GM21360 (cell line): ENCODE results near the gene CASS4.
A peak's percentile ranks its signal among the peaks of the same experiment; 100 is the strongest.
"Not testable (repeated sequence)": the region's sequence is repeated elsewhere in the genome, so short reads cannot be mapped to it uniquely, and the experiment has no call there.

Source experiments
- ATAC-seq: cut with Tn5 transposase; IDR thresholded peaks from one replicate; pipeline ENCODE4 v1.9.1; 2021; ENCODE audit warnings: mild to moderate bottlenecking, moderate library complexity; ENCODE audit not compliant: unreplicated experiment

The CASS4 gene

GRCh38 chr20:56392132-56392880 lies 19.8 kb upstream of the CASS4 start, which contains the start of the genes AURKA and CSTF1:
Gene AURKA, minus strand, starts transcription at chr20:56392215. Its CDS starts 4,018 bp downstream, at chr20:56388197.
Gene CSTF1, plus strand, starts transcription at chr20:56392645. Its CDS starts 2,908 bp downstream, at chr20:56395553.
- peak; percentile 94 for ATAC-seq

GRCh38 chr20:56392881-56393482 lies 19.1 kb upstream of the CASS4 start:
- ATAC-seq: no peak

- no peak for ATAC-seq
These were observed 18.4 kb upstream of the CASS4 start for GRCh38 chr20:56393653-56394052.

GRCh38 chr20:56395166-56395565 lies 16.9 kb upstream of the CASS4 start:
- ATAC-seq: no peak

- ATAC-seq: peak; percentile 74
These were observed 11.9 kb upstream of the CASS4 start for GRCh38 chr20:56400001-56400640.

- no peak for ATAC-seq
These were observed 8.6 kb upstream of the CASS4 start for GRCh38 chr20:56403465-56403864.

GRCh38 chr20:56405356-56405755 lies 6.7 kb upstream of the CASS4 start:
- ATAC-seq: not testable (repeated sequence)

GRCh38 chr20:56406910-56407309 lies 5.2 kb upstream of the CASS4 start:
- no peak for ATAC-seq

- no peak for ATAC-seq
These were observed 2.5 kb upstream of the CASS4 start for GRCh38 chr20:56409521-56409920.

- no peak for ATAC-seq
These were observed 2.1 kb upstream of the CASS4 start for GRCh38 chr20:56409956-56410355.

GRCh38 chr20:56411287-56411686 lies 773 bp upstream of the CASS4 start:
- not testable (repeated sequence) for ATAC-seq

- no peak for ATAC-seq
These were observed 372 bp downstream of the CASS4 start for GRCh38 chr20:56412473-56412790.

GRCh38 chr20:56412949-56413348 lies 889 bp downstream of the CASS4 start:
- ATAC-seq: no peak

- no peak for ATAC-seq
These were observed 3.0 kb downstream of the CASS4 start for GRCh38 chr20:56414842-56415765.

- no peak for ATAC-seq
These were observed 5.3 kb downstream of the CASS4 start for GRCh38 chr20:56417402-56417801.

- no peak for ATAC-seq
These were observed 5.9 kb downstream of the CASS4 start for GRCh38 chr20:56417911-56418310.

GRCh38 chr20:56418385-56418861 lies 6.4 kb downstream of the CASS4 start:
- ATAC-seq: no peak

- ATAC-seq: no peak
These were observed 8.0 kb downstream of the CASS4 start for GRCh38 chr20:56420028-56420427.

- no peak for ATAC-seq
These were observed 9.1 kb downstream of the CASS4 start for GRCh38 chr20:56420940-56421688.
